Endodermal cell (in vitro differentiated cells): Measurements from ENCODE around the gene JPH2. TPM values are rescaled to one million over a fixed set of nuclear protein-coding genes. Genes with fewer than 3 reads are reported as not detected.
A peak's percentile ranks its signal among the peaks of the same experiment; 100 is the strongest.

Source experiments
- DNase-seq: peaks from one replicate; pipeline ENCODE4 v3.0.0-alpha.2; 2017
- H3K27ac ChIP-seq: 2 replicates; pipeline ENCODE4 v1.5.1; 2013; ENCODE audit warnings: mild to moderate bottlenecking, low read depth, low read length, moderate library complexity
- H3K27me3 ChIP-seq: 2 replicates; pipeline ENCODE4 v1.6.1; 2013; ENCODE audit warnings: mild to moderate bottlenecking, low read length, moderate library complexity; ENCODE audit not compliant: insufficient read depth, control insufficient read depth, poor library complexity, severe bottlenecking
- H3K36me3 ChIP-seq: 2 replicates; pipeline ENCODE4 v1.7.0; 2013; ENCODE audit warnings: mild to moderate bottlenecking, low read length, moderate library complexity; ENCODE audit not compliant: control insufficient read depth, insufficient read depth
- H3K4me1 ChIP-seq: one replicate; pipeline ENCODE4 v1.7.0; 2013; ENCODE audit warnings: low read length; ENCODE audit not compliant: control insufficient read depth, insufficient read depth
- H3K4me3 ChIP-seq: 2 replicates; pipeline ENCODE4 v1.5.1; 2013; ENCODE audit warnings: mild to moderate bottlenecking, low read length, moderate library complexity
- H3K9ac ChIP-seq: 2 replicates; pipeline ENCODE4 v1.6.1; 2013; ENCODE audit warnings: mild to moderate bottlenecking, low read length, moderate library complexity; ENCODE audit not compliant: poor library complexity, severe bottlenecking; ENCODE audit errors: extremely low read depth
- H3K9me3 ChIP-seq: 2 replicates; pipeline ENCODE4 v1.6.1; 2013; ENCODE audit warnings: mild to moderate bottlenecking, low read length, moderate library complexity; ENCODE audit not compliant: control insufficient read depth
- H3K27ac Mint-ChIP-seq: 2 replicates; pipeline ENCODE4 v1.8.0; 2020; ENCODE audit warnings: mixed read lengths
- H3K27me3 Mint-ChIP-seq: 2 replicates; pipeline ENCODE4 v1.8.0; 2021; ENCODE audit warnings: mild to moderate bottlenecking, mixed read lengths; ENCODE audit not compliant: insufficient read depth
- H3K36me3 Mint-ChIP-seq: 2 replicates; pipeline ENCODE4 v1.8.0; 2020; ENCODE audit warnings: low read depth, mixed read lengths
- H3K4me1 Mint-ChIP-seq: 2 replicates; pipeline ENCODE4 v1.8.0; 2020; ENCODE audit warnings: mixed read lengths
- H3K4me3 Mint-ChIP-seq: 2 replicates; pipeline ENCODE4 v1.8.0; 2020; ENCODE audit warnings: mild to moderate bottlenecking, moderate library complexity, mixed read lengths
- H3K9me3 Mint-ChIP-seq: 2 replicates; pipeline ENCODE4 v1.8.0; 2020; ENCODE audit warnings: mild to moderate bottlenecking, mixed read lengths
- WGBS, 2 experiments: methylation state at CpG; one replicate each; pipeline versions ENCODE4 v1.1.5 to v1.1.7; 2013; ENCODE audit warnings: missing lambda C conversion rate in 2 of 2, mixed read lengths in 1 of 2; ENCODE audit not compliant: insufficient coverage in 1 of 2, insufficient read length in 1 of 2; 5-methylcytosine and 5-hydroxymethylcytosine counted together
- total RNA-seq, 2 donors: library from RNA; stranded (reverse); fragmentation: NEBNext Ultra II Directional in 1 of 2; extraction: Animal tissue kit (Norgen Biotek cat#: 25700) in 1 of 2; gene quantifications; 2 replicates in 1 of 2; 3 replicates in 1 of 2; pipeline ENCODE4 v1.2.1, GENCODE V29; 2021
- TF ChIP-seq, protein P1 (sequence below): fragments of 200-600 bp; sonication (generic); conservative IDR thresholded peaks from 2 replicates; pipeline ENCODE4 v1.5.0; 2021; ENCODE audit warnings: antibody characterized with exemption, mild to moderate bottlenecking

Gene JPH2
- total RNA-seq, 2 donors from 2014 or later: 0.86 to 1.0 TPM

DNA sequence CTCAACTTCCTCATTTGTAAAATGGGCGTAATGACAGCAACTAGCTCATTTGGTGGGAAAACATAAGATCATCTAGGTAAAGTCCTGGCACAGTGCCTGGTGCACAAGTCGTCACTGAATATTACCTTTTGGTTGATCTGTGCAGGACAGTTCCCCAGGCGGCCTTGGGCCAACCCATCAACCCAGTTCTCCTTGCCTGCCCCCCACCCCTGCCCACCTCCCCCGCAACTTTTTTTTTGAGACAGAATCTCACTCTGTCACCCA is 99.2 kb downstream of the JPH2 start:
- no peaks in the 10 kb centered on the region for H3K9me3 ChIP-seq
- Mint-ChIP-seq H3K4me1 (peaks cover 2% of the 10 kb centered on the region), H3K9me3 (no peaks in the 10 kb centered on the region), H3K27ac (no peak overlapping the region), H3K27me3 (peaks cover 2% of the 10 kb centered on the region), H3K4me3 (no peak overlapping the region), H3K36me3 (no peaks in the 10 kb centered on the region)
- no peak overlapping the region for H3K4me3 ChIP-seq
- TF ChIP-seq, protein P1, sequence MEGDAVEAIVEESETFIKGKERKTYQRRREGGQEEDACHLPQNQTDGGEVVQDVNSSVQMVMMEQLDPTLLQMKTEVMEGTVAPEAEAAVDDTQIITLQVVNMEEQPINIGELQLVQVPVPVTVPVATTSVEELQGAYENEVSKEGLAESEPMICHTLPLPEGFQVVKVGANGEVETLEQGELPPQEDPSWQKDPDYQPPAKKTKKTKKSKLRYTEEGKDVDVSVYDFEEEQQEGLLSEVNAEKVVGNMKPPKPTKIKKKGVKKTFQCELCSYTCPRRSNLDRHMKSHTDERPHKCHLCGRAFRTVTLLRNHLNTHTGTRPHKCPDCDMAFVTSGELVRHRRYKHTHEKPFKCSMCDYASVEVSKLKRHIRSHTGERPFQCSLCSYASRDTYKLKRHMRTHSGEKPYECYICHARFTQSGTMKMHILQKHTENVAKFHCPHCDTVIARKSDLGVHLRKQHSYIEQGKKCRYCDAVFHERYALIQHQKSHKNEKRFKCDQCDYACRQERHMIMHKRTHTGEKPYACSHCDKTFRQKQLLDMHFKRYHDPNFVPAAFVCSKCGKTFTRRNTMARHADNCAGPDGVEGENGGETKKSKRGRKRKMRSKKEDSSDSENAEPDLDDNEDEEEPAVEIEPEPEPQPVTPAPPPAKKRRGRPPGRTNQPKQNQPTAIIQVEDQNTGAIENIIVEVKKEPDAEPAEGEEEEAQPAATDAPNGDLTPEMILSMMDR: no peak
- H3K27ac ChIP-seq: no peak overlapping the region
- no peak overlapping the region for H3K9ac ChIP-seq
- 85 to 91% methylated on average over 4 of the region's 4 CpGs for WGBS, 2 experiments
- no peaks in the 10 kb centered on the region for H3K27me3 ChIP-seq
- no peaks in the 10 kb centered on the region for H3K36me3 ChIP-seq
- no peak for DNase-seq
- H3K4me1 ChIP-seq: no peaks in the 10 kb centered on the region

DNA sequence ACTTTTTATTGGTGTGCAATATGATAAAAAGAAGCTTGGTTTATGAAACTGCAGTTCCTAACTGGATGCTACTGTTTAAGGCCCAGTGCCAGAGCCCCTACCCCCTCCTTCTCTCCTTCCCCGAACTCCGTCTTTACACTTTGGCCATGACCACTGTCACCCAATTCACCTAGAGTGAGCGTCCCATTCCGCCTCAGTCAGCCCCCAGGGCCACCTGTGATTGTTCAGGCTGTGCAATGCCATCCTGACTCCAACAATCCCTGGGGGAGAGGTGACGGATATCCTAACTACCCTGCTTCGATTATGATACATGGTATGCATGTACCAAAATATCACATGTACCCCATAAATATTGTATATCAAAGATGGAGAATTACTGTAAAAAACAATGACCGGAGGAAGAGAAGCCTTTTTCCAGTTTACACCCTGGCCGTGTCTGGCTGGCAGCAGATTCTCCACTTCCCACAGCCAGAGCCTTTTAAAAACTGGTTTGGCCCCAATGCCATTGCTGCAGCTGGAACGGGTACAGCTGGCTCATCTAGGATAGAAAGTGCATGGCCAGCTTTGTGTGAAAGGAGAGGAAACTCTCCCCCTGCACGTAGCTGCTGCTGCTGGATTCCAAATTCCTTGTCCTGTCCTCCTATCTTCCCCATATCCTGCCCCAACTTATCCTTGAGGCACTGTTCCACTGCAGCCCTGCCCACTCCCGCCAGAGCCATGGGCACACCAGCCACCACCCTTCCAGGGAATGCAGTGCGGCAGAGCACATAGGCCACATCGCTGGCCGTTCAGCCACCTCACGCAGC is 99.7 kb downstream of the JPH2 start:
- DNase-seq: peak; percentile 29
- H3K27ac Mint-ChIP-seq: no peak overlapping the region
- no peaks in the 10 kb centered on the region for H3K9me3 ChIP-seq
- no peak overlapping the region for H3K4me3 Mint-ChIP-seq
- H3K9ac ChIP-seq: no peak overlapping the region
- H3K4me1 Mint-ChIP-seq: no peaks in the 10 kb centered on the region
- peaks cover 2% of the 10 kb centered on the region for H3K27me3 Mint-ChIP-seq
- H3K4me1 ChIP-seq: no peaks in the 10 kb centered on the region
- no peak overlapping the region for H3K27ac ChIP-seq
- 92 to 97% methylated on average over 5 to 15 of the region's 15 CpGs for WGBS, 2 experiments
- H3K36me3 Mint-ChIP-seq: no peaks in the 10 kb centered on the region
- no peak overlapping the region for H3K4me3 ChIP-seq
- no peaks in the 10 kb centered on the region for H3K27me3 ChIP-seq
- no peaks in the 10 kb centered on the region for H3K36me3 ChIP-seq
- TF ChIP-seq, protein P1: no peak
- H3K9me3 Mint-ChIP-seq: no peaks in the 10 kb centered on the region

DNA sequence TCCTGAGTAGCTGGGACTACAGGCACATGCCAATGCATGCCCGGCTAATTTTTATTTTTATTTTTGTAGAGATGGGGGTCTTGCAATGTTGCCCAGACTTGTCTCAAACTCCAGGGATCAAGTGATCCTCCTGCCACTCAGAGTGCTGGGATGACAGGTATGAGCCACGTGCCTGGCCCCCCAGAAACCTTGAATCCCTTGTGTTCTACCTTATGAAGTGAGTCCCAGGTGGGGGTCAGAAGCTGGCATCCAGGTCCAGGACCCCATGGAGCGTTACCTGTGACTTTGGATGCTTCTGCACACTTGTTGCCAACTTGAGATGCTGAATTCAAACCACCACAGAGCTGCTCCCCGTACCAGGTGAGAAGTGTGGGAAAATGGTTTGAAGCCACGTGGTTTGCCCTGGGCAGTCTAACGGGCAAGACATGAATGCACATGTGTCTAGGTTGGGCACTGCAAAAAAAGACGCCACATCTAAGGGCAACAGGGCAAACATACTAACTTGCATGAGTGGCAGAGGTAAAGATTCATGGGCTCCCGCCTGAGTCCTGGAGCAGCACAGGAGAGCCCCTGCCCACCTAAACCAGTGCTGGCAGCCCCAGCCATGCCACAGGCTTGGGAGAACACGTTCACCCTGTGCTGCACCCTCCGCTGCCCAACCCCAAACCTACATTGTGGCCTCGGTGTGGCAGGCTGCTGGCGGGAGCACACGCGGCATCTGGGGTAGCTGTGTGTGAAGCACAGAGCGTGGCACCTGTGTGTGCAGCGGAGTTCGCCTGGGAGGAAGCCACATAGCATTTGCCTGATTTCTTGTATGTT is 101.2 kb downstream of the JPH2 start:
- Mint-ChIP-seq H3K4me3 (no peak overlapping the region), H3K27me3 (peaks cover 2% of the 10 kb centered on the region), H3K4me1 (no peaks in the 10 kb centered on the region), H3K9me3 (no peaks in the 10 kb centered on the region), H3K36me3 (no peaks in the 10 kb centered on the region), H3K27ac (no peak overlapping the region)
- H3K36me3 ChIP-seq: no peaks in the 10 kb centered on the region
- H3K27ac ChIP-seq: no peak overlapping the region
- no peaks in the 10 kb centered on the region for H3K9me3 ChIP-seq
- TF ChIP-seq, protein P1: no peak
- DNase-seq: peak; percentile 30
- 91 to 92% methylated on average over 16 to 17 of the region's 17 CpGs for WGBS, 2 experiments
- no peak overlapping the region for H3K9ac ChIP-seq
- H3K4me1 ChIP-seq: no peaks in the 10 kb centered on the region
- no peaks in the 10 kb centered on the region for H3K27me3 ChIP-seq
- no peak overlapping the region for H3K4me3 ChIP-seq
